ENCODE data around the gene THAP4.

DNA sequence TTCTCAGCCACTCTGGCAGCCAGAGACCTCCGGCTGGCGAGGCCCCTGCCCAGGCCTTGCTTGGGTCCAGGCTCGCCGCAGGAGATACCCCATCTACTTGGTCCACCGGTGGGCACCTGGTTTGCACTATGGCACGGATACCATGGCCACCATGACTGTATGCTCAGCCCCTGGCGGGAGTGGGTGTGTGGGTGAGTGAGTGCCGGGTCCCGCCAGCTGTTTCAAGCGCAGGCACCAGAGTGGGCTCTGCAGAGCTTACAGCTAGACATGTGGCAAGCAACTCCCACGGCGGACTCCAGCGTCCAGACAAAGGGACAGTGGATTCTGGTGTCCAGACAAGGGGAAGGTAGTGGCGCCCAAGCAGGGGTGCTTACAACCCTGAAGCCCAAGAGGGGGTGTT is 2.0 kb upstream of the THAP4 start:
- TF ChIP-seq CTCF (IDR thresholded peaks at IDR 0.05; ENCODE audit: insufficient read depth, low read length) (no peak), POLR2AphosphoS5 (IDR thresholded peaks at IDR 0.05; ENCODE audit: low read depth) (no peak), REST (IDR thresholded peaks at IDR 0.05; ENCODE audit: insufficient replicate concordance, low read depth) (no peak), GABPA (IDR thresholded peaks at IDR 0.05; ENCODE audit: low read depth) (no peak), SPI1 (IDR thresholded peaks at IDR 0.05; ENCODE audit: borderline replicate concordance, low read depth) (no peak)
